HG02642 (cell line): ENCODE measurements around the gene CFAP61.
"Not testable (repeated sequence)": the region's sequence is repeated elsewhere in the genome, so short reads cannot be mapped to it uniquely, and the experiment has no call there.

Experiments
- ATAC-seq: cut with Tn5 transposase; IDR thresholded peaks from one replicate; pipeline ENCODE4 v1.9.1; 2021; ENCODE audit warnings: mild to moderate bottlenecking; ENCODE audit not compliant: unreplicated experiment, poor library complexity

Gene CFAP61

GRCh38 chr20:20343932-20344331, 291.6 kb downstream of the CFAP61 start:
- ATAC-seq = no peak

- no peak for ATAC-seq
Observed at GRCh38 chr20:20344476-20344875, 292.1 kb downstream of the CFAP61 start.

- no peak for ATAC-seq
Observed at GRCh38 chr20:20353576-20353975, 301.2 kb downstream of the CFAP61 start.

- not testable (repeated sequence) for ATAC-seq
Observed at GRCh38 chr20:20355503-20355902, 303.2 kb downstream of the CFAP61 start.

- ATAC-seq = no peak
Observed at GRCh38 chr20:20358801-20359200, 306.5 kb downstream of the CFAP61 start.

- no peak for ATAC-seq
Observed at GRCh38 chr20:20359628-20360027, 307.3 kb downstream of the CFAP61 start.

GRCh38 chr20:20360464-20360863, 308.1 kb downstream of the CFAP61 start:
- peak; percentile 74 for ATAC-seq

GRCh38 chr20:20362774-20363433, 310.6 kb downstream of the CFAP61 start:
- no peak for ATAC-seq

GRCh38 chr20:20363434-20363798, 311.1 kb downstream of the CFAP61 start:
- no peak for ATAC-seq

- ATAC-seq = no peak
Observed at GRCh38 chr20:20363799-20364592, 311.7 kb downstream of the CFAP61 start.

- ATAC-seq = no peak
Observed at GRCh38 chr20:20364593-20365479, 312.5 kb downstream of the CFAP61 start.

GRCh38 chr20:20365480-20366161, 313.3 kb downstream of the CFAP61 start:
- no peak for ATAC-seq

GRCh38 chr20:20366551-20366875, 314.2 kb downstream of the CFAP61 start:
- no peak for ATAC-seq

GRCh38 chr20:20366876-20367574, 314.7 kb downstream of the CFAP61 start:
- ATAC-seq = no peak

- no peak for ATAC-seq
Observed at GRCh38 chr20:20367575-20368417, 315.5 kb downstream of the CFAP61 start, which contains the start of gene INSM1. INSM1 (plus strand) TSS chr20:20368104; CDS start chr20:20368268, 164 bp downstream.

GRCh38 chr20:20368418-20369249, 316.3 kb downstream of the CFAP61 start:
- ATAC-seq = no peak

GRCh38 chr20:20369250-20370093, 317.1 kb downstream of the CFAP61 start:
- ATAC-seq = no peak
